HepG2 (cell line): ENCODE measurements around the gene MDP1. TPM values are rescaled to one million over a fixed set of nuclear protein-coding genes. Genes with fewer than 3 reads are reported as not detected.

Experiments used
- ATAC-seq: fragments of 200-7000 bp; cut with Tn5 transposase; 3 replicates; pipeline ENCODE4 v1.9.1; 2020; ENCODE audit warnings: mild to moderate bottlenecking, moderate library complexity
- BruUV-seq: library from RNA; stranded (reverse); fragments of 400-500 nt; replicated peaks from 2 replicates; lab custom pipeline; 2021; lab: Mats Ljungman, UMichigan
- CTCF ChIA-PET: fragments of 300-600 bp; formaldehyde crosslinking; extraction: SDS; loops from one replicate; lab custom pipeline; 2021; ENCODE audit warnings: low total read pairs, inconsistent platforms, low intra/inter-chr PET ratio; lab: Yijun Ruan, JAX
- POLR2A ChIA-PET: fragments of 350-600 bp; sonication (Branson Sonifier 250); formaldehyde crosslinking; loops from one replicate; lab custom pipeline; 2020; ENCODE audit warnings: antibody characterized with exemption, inconsistent platforms; lab: Yijun Ruan, JAX
- DNase-seq: peaks from one replicate; pipeline ENCODE4 v3.0.0-alpha.2; 2015; ENCODE audit warnings: low spot score
- FAIRE-seq: peaks from 3 replicates; lab custom pipeline; 2011; peaks lifted over from hg19 to GRCh38; lab: Jason Lieb, UNC
- H2AFZ ChIP-seq: one replicate; pipeline ENCODE4 v1.6.1; 2011; ENCODE audit warnings: low read length, inconsistent platforms
- H3K27ac ChIP-seq: fragments of 300-600 bp; 3 replicates; pipeline ENCODE4 v1.8.0; 2011; ENCODE audit warnings: mixed run types, mild to moderate bottlenecking, mixed read lengths, low read length, inconsistent platforms; ENCODE audit not compliant: insufficient read depth; ENCODE audit errors: extremely low read length
- H3K27me3 ChIP-seq, 2 experiments: fragments of 200-600 bp in 1 of 2; 2 replicates in 1 of 2; 3 replicates in 1 of 2; pipeline versions ENCODE4 v1.6.0 to v1.8.0; 2011; ENCODE audit warnings: low read length in 2 of 2, mild to moderate bottlenecking in 2 of 2, moderate library complexity in 2 of 2, inconsistent platforms in 1 of 2; ENCODE audit not compliant: insufficient read depth in 2 of 2, control insufficient read depth in 1 of 2
- H3K36me3 ChIP-seq, 2 experiments: fragments of 200-600 bp in 1 of 2; replicated peaks in 1 of 2; 2 replicates in 1 of 2; 3 replicates in 1 of 2; pipeline versions ENCODE4 v1.5.1 to v1.8.0; 2011; ENCODE audit warnings: low read length in 2 of 2, inconsistent platforms in 1 of 2; ENCODE audit not compliant: insufficient read depth in 2 of 2, control insufficient read depth in 1 of 2
- H3K4me1 ChIP-seq: 2 replicates; pipeline ENCODE4 v1.5.1; 2012; ENCODE audit warnings: low read length, inconsistent platforms; ENCODE audit not compliant: insufficient read depth
- H3K4me2 ChIP-seq: 2 replicates; pipeline ENCODE4 v1.6.0; 2011; ENCODE audit warnings: low read depth, low read length, inconsistent platforms
- H3K4me3 ChIP-seq, 3 experiments: fragments of 200-600 bp in 1 of 3; sonication (generic), shearing (Covaris generic) in 1 of 3; replicated peaks in 1 of 3; 2 replicates each; pipeline ENCODE4 v1.5.1; 2011 to 2016; ENCODE audit warnings: low read length in 3 of 3, inconsistent platforms in 2 of 3, low read depth in 2 of 3, mild to moderate bottlenecking in 2 of 3, control low read depth in 1 of 3, mixed read lengths in 1 of 3; ENCODE audit not compliant: insufficient read depth in 1 of 3
- H3K79me2 ChIP-seq: one replicate; pipeline ENCODE4 v1.6.1; 2011; ENCODE audit warnings: low read length, inconsistent platforms; ENCODE audit not compliant: insufficient read depth
- H3K9ac ChIP-seq: 2 replicates; pipeline ENCODE4 v1.6.0; 2011; ENCODE audit warnings: mild to moderate bottlenecking, low read depth, low read length, inconsistent platforms; ENCODE audit not compliant: insufficient read depth
- H3K9me3 ChIP-seq: 2 replicates; pipeline ENCODE4 v1.5.1; 2012; ENCODE audit warnings: mild to moderate bottlenecking, low read length
- H4K20me1 ChIP-seq: 2 replicates; pipeline ENCODE4 v1.6.0; 2011; ENCODE audit warnings: inconsistent platforms, mild to moderate bottlenecking, low read length, moderate library complexity; ENCODE audit not compliant: insufficient read depth
- HNF4G ChIP-seq, 2 experiments: sonication (generic) in 1 of 2; formaldehyde crosslinking in 1 of 2; IDR thresholded peaks; 2 replicates each; pipeline versions ENCODE4 v1.4.0 to v1.6.1; 2011 to 2020; ENCODE audit warnings: borderline replicate concordance in 2 of 2, low read depth in 2 of 2, mild to moderate bottlenecking in 2 of 2, low read length in 1 of 2, missing genetic modification reagents in 1 of 2, moderate library complexity in 1 of 2
- HOXD1 ChIP-seq: sonication (generic); formaldehyde crosslinking; IDR thresholded peaks from 2 replicates; pipeline ENCODE4 v1.5.0; 2020; ENCODE audit warnings: missing genetic modification reagents
- MYC ChIP-seq: sonication (generic); formaldehyde crosslinking; IDR thresholded peaks from 2 replicates; pipeline ENCODE4 v1.9.0; 2021; ENCODE audit warnings: missing genetic modification reagents, borderline replicate concordance
- SP1 ChIP-seq, 2 experiments: fragments of 450-650 bp in 1 of 2; sonication (generic) in 1 of 2; formaldehyde crosslinking in 1 of 2; IDR thresholded peaks; 2 replicates each; pipeline versions ENCODE4 v1.4.0 to v1.6.1; 2016 to 2020; ENCODE audit warnings: missing genetic modification reagents in 1 of 2
- ZNF142 ChIP-seq: sonication (generic); formaldehyde crosslinking; IDR thresholded peaks from 2 replicates; pipeline ENCODE4 v1.4.0; 2020; ENCODE audit warnings: missing genetic modification reagents
- ZNF30 ChIP-seq: sonication (generic); formaldehyde crosslinking; IDR thresholded peaks from 2 replicates; pipeline ENCODE4 v1.5.0; 2020; ENCODE audit warnings: mild to moderate bottlenecking, missing genetic modification reagents
- ZNF331 ChIP-seq: sonication (generic); formaldehyde crosslinking; IDR thresholded peaks from 2 replicates; pipeline ENCODE4 v1.4.0; 2020; ENCODE audit warnings: missing genetic modification reagents
- ZNF496 ChIP-seq: sonication (generic); formaldehyde crosslinking; IDR thresholded peaks from 2 replicates; pipeline ENCODE4 v1.8.1; 2023; ENCODE audit warnings: mild to moderate bottlenecking, moderate library complexity, missing genetic modification reagents; ENCODE audit not compliant: insufficient replicate concordance
- ZNF709 ChIP-seq: sonication (generic); formaldehyde crosslinking; IDR thresholded peaks from 2 replicates; pipeline ENCODE4 v1.5.0; 2020; ENCODE audit warnings: mild to moderate bottlenecking, missing genetic modification reagents
- ZSCAN30 ChIP-seq: sonication (generic); formaldehyde crosslinking; IDR thresholded peaks from 2 replicates; pipeline ENCODE4 v1.5.0; 2020; ENCODE audit warnings: mild to moderate bottlenecking, missing genetic modification reagents
- WGBS: methylation state at CpG from one replicate; pipeline ENCODE4 v1.1.6; 2017; ENCODE audit warnings: low lambda C conversion rate; 5-methylcytosine and 5-hydroxymethylcytosine counted together
- in situ Hi-C: cut with HindIII; loops from 2 replicates; pipeline ENCODE4 v1.10.0; 2017; ENCODE audit warnings: low pct_unique_long_range_greater_than_20kb; ENCODE audit not compliant: extremely low pct_ligation_motif_present
- intact Hi-C: fragments of 100-400 bp; cut with micrococcal nuclease; formaldehyde crosslinking; loops from one replicate; pipeline ENCODE4 v1.10.0; 2022; ENCODE audit not compliant: unreplicated experiment
- polyA plus RNA-seq, 8 experiments: library from polyadenylated mRNA; depleted of rRNA in 3 of 8; stranded (reverse) in 7 of 8; unstranded in 1 of 8; fragments of >200 nt; fragmentation: Illumina TruSeq in 4 of 8; extraction: Trizol in 4 of 8; gene quantifications; 2 replicates each; pipeline versions ENCODE4 v1.2.1 to v1.2.3, GENCODE V29; 2011 to 2016; ENCODE audit warnings: low read depth in 4 of 8, missing spikeins in 1 of 8, mixed read lengths in 1 of 8; ENCODE audit not compliant: insufficient read depth in 1 of 8
- total RNA-seq, 5 experiments: library from RNA; depleted of rRNA; stranded (reverse); fragments of >200 nt; fragmentation: Illumina TruSeq; extraction: Trizol; gene quantifications; 2 replicates each; pipeline ENCODE4 v1.2.3, GENCODE V29; 2016; ENCODE audit warnings: low read depth in 1 of 5
- TF ChIP-seq, protein P1 (sequence below): sonication (generic); formaldehyde crosslinking; conservative IDR thresholded peaks from 2 replicates; pipeline ENCODE4 v1.8.1; 2023; ENCODE audit warnings: missing genetic modification reagents

MDP1 gene
- total and polyA plus RNA-seq, 2 of the 13 experiments (the other 11 are each of a cell fraction or from before 2014, with no cell fraction given), result 44.1 to 48.7 TPM

GRCh38 chr14:24256960-24257359 lies 41.1 kb upstream of the MDP1 start (continued):
- TF ChIP-seq HNF4G (IDR thresholded peaks at IDR 0.05; ENCODE audit: borderline replicate concordance, low read depth, low read length) (no peak), HNF4G (CRISPR knock-in tag; IDR thresholded peaks at IDR 0.05; ENCODE audit: borderline replicate concordance, low read depth) (no peak), MYC (CRISPR knock-in tag) (0 out of 2 replicates have a peak, but pooled peaks have one; percentile 21)
- TF ChIP-seq, protein P1, sequence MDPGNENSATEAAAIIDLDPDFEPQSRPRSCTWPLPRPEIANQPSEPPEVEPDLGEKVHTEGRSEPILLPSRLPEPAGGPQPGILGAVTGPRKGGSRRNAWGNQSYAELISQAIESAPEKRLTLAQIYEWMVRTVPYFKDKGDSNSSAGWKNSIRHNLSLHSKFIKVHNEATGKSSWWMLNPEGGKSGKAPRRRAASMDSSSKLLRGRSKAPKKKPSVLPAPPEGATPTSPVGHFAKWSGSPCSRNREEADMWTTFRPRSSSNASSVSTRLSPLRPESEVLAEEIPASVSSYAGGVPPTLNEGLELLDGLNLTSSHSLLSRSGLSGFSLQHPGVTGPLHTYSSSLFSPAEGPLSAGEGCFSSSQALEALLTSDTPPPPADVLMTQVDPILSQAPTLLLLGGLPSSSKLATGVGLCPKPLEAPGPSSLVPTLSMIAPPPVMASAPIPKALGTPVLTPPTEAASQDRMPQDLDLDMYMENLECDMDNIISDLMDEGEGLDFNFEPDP (CRISPR knock-in tag), result no peak
- TF ChIP-seq, all 625 proteins: peak for 12

DNA sequence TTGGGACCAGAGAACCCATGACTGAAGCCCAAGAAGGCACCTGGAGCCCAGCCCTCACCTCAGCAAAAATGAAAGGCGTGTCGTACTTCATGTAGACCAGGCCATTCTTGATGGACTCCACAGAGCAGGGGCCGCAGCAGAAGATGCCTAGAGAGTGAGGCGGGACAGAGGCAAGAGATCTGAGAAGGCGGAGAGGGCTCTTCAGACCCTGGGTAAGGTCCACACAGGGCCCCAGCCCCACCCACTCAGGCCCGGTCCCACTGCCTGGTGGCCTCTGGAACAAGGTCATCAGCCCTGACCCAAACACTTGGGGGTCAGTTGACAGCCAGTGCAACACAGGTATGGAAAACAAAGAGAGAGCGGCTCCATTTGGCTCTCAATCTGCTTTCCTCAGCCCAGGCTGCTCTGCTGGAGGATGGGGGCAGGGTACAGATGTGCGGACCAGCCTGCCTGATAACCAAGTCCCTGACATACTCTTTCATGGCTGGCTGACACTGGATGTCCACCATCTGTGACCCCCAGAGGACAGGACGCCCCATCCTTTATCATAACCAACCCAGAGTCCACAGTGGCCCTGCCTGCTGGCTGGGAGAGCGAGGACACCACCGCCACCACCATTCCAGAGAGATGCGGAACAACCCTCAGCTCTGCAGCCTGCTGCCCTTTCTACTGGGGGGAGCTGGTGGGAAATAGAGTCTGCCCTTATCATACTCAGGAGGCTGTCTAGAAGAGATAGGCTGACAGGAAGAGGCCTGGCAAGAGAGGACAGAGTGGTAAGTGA lies 40.3 kb upstream of the MDP1 start:
- peak; percentile 49 for FAIRE-seq
- peak; percentile 39 for DNase-seq
- Histone ChIP-seq H4K20me1 (no peaks in the 10 kb centered on the region), H3K36me3 (peaks cover 0 to 1% of the 10 kb centered on the region in 2 experiments; a peak in 1 of 5 replicates), H3K27me3 (no peaks in the 10 kb centered on the region), H3K4me2 (peak overlapping the region; percentile 13), H3K27ac (peak overlapping the region; percentile 28), H3K9ac (no peak overlapping the region), H3K4me3 (no peak overlapping the region; a peak in 1 of 6 replicates), H2AFZ (no peak overlapping the region), H3K79me2 (no peaks in the 10 kb centered on the region), H3K9me3 (no peaks in the 10 kb centered on the region), H3K4me1 (peaks cover 52% of the 10 kb centered on the region)
- intact Hi-C loops, result no loop called here
- 68% methylated on average over 11 of the region's 12 CpGs for WGBS
- no TSS peak for BruUV-seq
- peak; percentile 46 for ATAC-seq
- in situ Hi-C loops, result no loop called here
- POLR2A ChIA-PET, result interaction anchor here (1.1 to 13.2 kb wide), 7 partner anchors 9 to 52 kb away, joined by 3 to 254 read pairs (median 4); partner anchors contain the start of genes CIDEB, DHRS1, MDP1 and NOP9
- CTCF ChIA-PET, result no interaction called here
- no peak for TF ChIP-seq HOXD1 (CRISPR knock-in tag)
- TF ChIP-seq ZNF142 (CRISPR knock-in tag), result no peak
- TF ChIP-seq ZNF30 (CRISPR knock-in tag), result no peak
- no peak for TF ChIP-seq SP1 (IDR thresholded peaks at IDR 0.05)
- no peak for TF ChIP-seq SP1 (CRISPR knock-in tag; IDR thresholded peaks at IDR 0.05)
- peak; percentile 76 for TF ChIP-seq ZNF709 (CRISPR knock-in tag)
- TF ChIP-seq ZSCAN30 (CRISPR knock-in tag), result no peak
- TF ChIP-seq ZNF496 (CRISPR knock-in tag), result no peak
- peak; percentile 52; the same call in 1 of the 2 replicates for TF ChIP-seq ZNF331 (CRISPR knock-in tag)
